GM12872 (cell line): ENCODE measurements around the gene SLC35A1.

Source experiments
- TF ChIP-seq, protein P1 (sequence below): IDR thresholded peaks from 3 replicates; pipeline ENCODE4 v1.5.1; 2011; ENCODE audit warnings: low read depth, mild to moderate bottlenecking, low read length, moderate library complexity; ENCODE audit not compliant: insufficient read depth

SLC35A1 gene

DNA sequence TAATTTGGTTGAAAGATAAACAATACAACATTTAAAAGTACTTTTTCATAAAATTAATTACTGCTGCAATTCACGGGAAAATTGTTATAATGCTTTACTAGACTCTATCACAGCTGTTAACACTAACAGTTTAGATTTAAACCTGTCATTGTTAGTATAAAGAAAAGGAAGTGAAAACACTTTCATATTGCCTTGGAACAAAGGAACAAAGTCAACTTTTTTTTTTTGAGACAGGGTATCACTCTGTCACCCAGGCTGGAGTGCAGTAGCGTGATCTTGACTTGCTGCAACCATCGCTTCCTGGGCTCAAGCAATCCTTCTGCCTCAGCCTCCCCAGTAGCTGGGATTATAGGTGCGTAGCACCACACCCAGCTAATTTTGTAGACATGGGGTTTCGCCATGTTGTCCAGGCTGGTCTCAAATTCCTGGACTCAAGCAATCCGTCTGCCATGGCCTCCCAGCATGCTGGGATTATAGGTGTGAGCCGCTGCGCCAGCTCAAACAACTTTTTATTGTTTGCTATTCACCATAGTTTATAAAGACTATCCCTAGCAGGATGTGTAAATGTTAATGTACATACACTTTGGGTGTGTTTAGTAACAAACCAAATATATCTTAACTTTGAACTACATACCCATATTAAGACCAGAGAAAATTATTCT, 22.1 kb downstream of the SLC35A1 start:
- TF ChIP-seq, protein P1, sequence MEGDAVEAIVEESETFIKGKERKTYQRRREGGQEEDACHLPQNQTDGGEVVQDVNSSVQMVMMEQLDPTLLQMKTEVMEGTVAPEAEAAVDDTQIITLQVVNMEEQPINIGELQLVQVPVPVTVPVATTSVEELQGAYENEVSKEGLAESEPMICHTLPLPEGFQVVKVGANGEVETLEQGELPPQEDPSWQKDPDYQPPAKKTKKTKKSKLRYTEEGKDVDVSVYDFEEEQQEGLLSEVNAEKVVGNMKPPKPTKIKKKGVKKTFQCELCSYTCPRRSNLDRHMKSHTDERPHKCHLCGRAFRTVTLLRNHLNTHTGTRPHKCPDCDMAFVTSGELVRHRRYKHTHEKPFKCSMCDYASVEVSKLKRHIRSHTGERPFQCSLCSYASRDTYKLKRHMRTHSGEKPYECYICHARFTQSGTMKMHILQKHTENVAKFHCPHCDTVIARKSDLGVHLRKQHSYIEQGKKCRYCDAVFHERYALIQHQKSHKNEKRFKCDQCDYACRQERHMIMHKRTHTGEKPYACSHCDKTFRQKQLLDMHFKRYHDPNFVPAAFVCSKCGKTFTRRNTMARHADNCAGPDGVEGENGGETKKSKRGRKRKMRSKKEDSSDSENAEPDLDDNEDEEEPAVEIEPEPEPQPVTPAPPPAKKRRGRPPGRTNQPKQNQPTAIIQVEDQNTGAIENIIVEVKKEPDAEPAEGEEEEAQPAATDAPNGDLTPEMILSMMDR = no peak

DNA sequence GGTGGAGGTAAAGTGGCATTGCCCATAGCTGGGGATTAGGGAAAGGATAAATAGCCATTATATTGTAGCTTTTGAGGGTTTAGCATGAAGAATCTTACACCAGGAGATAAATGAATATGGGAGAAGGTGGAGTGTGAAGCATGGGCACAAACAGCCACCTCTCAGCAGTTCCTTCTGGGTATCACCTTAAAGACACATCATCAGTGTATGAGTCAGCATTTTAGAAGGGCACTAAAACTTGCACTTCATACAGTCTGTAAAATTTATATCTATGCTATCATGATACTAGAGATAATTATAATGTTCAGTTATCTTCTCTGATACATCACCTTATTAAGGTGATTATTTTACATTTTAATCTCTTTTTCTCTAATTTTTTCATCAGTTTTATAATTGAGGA, 25.3 kb downstream of the SLC35A1 start:
- TF ChIP-seq, protein P1 = no peak

DNA sequence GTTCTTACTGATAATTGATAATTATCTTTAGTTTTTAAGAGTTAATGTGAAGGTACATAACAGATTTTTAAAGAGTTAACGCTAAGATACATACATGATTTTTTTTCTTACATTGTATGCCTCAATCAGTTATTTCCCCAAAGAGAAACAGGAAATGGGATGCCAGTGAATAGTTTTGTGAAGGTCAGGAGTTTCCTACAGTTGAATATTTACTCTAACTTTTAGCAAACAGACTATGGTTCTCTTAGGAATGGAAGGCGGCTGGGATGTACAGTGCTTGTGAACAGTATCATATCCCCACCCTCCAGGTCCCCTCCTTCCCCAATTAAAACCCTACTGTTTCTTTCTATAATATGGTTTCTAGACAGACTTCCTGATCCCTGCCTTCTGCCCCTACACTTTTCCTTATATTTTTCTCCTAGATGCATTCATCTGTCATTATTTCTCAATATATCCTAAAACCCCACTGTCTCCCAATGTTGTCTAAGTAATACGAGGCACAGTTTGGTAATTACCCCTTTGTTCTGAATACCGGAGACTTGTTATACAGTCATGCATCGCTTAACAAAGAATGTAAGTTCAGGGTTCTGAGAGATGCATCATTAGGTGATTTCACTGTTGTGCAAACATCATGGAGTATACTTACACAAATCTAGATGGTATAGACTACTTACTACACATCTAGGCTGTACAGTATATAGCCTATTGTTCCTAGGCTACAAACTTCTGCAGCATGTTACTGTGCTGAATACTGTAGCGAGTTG, 29.2 kb downstream of the SLC35A1 start:
- TF ChIP-seq, protein P1 = no peak

DNA sequence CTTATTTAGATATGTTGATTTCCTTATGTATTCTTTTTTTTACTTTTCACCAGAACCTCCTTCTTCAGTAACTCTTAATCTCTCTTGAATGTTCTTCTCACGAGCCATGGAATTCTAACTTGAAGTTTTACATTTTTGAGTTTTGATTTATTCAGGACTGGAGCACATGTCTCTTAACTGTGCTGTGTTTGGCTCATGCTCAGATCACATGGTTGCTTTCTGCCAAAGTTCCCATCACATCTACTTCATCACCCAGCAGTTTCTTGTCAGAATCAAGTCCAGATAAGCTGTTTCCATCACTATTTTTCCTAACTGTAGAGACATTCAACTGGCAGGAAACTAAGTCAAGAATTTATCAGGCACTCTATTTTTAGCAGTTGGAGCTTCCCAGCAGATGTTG, 31.7 kb downstream of the SLC35A1 start:
- TF ChIP-seq, protein P1 = no peak

DNA sequence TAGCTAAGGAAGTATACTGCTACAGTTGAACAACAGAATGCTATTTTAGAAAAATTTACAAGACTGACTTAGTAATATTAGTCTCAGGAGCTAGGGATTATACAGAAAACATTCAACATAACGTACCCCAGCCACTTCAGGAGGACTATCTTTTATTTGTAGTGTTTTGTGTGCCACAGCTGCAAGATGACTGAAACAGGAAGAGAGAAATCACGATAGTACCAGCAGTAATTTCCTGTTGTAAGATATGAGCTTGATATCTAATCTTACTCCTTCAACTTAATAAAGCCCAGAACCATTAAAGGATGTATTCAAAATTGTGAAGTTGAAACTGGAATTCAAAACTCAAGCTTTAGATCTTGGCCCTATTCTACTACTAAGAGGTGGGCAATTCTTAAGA, 42.1 kb downstream of the SLC35A1 start:
- TF ChIP-seq, protein P1 = no peak

DNA sequence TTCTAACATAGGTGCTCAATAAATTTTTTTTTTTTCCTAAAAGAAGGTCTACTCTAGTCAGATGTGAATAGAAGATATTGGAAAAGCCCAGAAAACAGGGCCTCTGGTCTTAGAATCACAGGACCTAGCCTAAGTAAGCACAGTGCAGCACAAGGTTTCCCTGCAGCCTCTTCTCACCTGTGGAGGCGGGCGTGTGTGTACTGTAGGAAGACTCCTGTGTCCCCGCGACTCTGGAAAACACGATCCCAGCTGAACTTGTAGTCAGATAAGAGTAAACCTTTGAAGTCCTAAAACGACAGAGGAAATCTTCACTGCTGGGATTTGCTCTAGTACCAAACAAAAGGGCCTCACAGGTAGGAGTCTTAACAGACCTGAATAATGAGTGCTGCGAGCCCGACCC, 45.7 kb downstream of the SLC35A1 start:
- TF ChIP-seq, protein P1 = no peak

DNA sequence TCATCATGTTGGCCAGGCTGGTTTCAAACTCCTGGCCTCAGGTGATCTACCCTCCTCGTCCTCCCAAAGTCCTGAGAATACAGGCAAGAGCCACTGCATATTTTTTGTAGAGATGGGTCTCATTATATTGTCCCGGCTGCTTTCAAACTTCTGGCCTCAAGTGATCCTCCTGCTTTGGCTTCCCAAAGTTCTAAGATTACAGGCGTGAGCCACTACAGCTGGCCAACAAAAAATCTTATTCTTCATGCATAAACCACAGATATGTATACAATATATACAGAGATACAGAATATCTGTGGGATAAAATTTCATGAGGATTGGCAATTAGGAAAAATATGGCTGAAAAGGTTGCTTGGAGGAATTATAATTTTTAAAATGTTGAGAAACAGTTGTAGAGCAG, 49.9 kb downstream of the SLC35A1 start:
- TF ChIP-seq, protein P1 = no peak
